ENCODE measurements around the gene ENPP7.

ENPP7 gene

DNA sequence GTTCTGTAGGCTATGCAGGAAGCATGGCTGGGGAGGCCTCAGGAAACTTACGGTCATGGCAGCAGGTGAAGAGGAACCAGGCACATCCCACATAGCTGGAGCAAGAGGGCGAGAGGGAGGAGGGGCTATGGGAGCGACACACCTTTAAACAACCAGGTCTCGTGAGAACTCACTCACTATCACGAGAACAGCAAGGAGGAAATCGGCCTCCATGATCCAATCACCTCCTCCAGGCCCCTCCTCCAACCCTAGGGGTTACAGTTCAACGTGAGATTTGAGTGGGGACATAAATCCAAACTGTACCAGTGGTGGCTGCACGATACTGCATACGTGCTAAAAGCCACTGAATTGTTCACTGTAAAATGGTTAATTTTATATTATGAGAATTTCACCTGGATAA lies 26.1 kb upstream of the ENPP7 start:
- no peak for DNase-seq (ENCODE audit: low read depth)

DNA sequence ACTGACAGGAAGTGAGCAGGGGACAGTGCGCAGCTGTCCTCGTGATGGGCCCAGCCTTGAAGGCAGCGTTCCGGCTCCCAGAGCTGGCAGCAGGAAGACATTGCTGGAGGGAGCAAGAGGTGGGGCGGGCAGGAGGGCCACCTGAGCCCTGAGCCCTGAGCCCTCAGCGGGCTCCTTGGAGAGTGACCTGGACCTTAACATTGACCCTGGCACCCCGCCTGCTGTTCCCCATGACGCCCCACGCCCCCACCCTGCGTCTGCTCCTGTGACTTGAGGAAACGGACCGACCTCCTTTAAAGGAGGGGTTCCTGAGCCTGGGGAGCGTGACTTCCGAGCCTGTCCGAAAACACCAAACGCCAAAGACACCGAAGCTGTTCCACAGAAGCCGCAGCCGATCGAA lies 25.1 kb upstream of the ENPP7 start:
- no peak for DNase-seq (ENCODE audit: low read depth)

DNA sequence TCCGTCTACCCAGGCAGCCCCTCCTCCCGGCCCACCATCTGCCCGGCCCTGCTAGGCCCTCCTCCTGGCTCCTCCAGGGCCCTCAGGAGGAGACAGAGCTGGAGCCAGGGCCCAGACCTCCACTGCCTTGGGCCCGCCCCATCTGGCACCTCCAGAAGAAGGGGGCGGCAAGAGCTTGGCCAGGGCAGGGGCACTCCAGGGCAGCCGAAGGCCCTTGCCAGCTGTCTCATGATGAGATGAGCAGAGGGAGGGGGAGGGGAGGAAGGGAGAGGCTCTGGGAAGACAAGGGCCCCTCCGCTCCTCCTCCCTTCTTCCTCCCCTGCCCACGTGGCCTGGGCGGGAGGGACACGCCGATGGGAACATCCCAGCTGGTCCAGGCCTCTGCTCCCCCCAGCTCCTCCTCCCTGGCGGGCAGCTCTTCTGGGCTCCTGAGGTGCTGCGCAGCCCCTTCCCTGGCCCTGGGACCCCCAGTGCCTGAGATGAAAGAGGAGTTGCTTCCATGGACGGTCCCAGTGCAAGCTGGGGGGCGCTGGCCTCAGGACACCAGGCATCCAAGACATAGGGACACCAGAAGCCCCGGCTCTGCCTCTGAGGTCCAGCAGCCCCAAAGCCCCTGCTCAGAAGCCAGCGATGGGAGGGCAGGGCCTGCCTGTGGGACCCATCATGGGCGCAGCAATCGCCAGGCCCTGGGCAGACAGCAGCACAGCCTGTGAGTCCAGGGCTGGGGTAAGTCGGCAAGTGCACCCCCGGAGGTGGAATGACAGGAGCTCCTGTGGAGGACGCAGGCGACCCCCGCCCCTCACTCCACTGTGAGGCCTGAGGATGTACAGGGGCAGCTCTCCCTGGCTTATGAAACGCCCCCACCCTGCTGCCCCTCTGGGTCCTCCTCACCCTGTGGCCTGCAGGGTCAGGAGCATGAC lies 23.6 kb upstream of the ENPP7 start:
- DNase-seq (ENCODE audit: low read depth), result peak; percentile 10

DNA sequence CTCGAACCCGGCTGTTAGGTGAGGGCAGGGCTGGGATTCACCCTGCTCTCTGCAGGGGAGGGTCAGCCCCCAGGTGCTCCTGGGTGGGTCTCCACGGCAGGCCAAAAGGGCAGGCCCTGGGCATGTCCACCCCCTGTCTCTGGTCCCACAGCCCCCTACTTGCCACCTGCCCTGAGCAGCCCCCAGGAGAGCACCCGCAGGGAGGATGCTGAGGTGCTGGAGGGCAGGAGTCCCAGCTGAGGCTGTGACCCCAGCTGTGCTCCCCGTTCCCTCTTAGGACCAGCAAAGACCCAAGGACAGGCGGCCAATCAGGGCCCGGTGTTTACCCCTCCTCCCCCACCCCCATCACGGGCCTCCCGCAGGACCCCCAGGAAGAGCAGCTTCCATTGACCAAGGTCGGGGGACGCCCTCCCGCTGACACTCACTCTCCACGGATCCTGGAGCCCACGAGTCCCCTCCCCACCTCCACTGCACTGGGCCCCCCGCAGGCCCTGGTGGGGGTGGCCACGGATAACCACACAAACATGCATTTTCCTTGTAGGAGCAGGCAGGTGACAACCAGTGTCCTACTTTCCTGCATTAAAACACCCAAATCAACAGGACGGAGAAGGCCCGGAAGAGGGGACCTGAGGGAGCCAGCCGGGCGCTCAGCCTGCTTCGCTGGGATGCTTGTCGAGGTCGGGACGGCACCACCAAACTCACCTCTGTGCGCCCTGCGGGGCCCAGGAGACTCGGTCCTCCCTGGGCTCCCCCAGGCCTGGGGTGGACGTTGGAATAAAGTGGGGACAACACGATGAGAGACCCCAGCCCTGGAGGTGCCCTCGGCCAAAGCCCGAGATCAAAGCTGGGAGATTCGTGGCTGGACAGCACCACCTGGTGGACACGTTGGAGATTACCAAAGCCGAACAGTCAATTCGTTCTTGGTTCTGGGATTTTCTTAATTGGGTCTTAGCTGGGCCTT lies 22.5 kb upstream of the ENPP7 start:
- peak; percentile 17 for DNase-seq (ENCODE audit: low read depth)

DNA sequence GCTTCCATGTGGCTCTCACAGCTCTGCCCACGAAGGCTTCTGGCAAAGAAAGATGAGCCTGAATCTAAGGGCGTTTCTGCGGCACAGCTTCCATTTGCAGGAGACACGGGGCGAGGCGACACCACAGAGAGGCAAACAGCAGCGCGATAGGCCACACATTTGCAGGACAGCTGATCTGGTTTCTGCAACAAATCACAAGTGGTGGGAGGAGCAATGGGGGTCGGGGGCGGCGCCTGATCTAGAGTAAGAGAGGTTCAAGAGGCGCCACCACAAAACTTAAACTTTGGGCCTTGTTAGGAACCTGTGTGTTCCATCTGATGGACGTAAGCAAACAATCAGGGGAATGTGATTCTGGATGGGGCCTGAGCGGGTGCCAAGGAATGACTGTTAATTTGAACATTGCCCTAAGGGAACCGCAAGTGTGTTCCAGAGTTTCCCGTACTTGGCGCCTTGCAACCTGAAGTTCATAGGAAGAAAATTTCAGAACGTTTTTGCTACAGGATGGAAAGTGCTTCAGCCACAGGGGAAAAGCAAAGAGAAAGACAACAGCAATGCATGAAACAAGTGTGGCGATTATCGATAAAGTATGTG lies 18.9 kb upstream of the ENPP7 start:
- no peak for DNase-seq (ENCODE audit: low read depth)

- DNase-seq (ENCODE audit: low read depth), result no peak
These were observed 17.4 kb upstream of the ENPP7 start for GRCh38 chr17:79713391-79713790.

GRCh38 chr17:79714176-79715097 lies 16.3 kb upstream of the ENPP7 start:
- no peak for DNase-seq (ENCODE audit: low read depth)

DNA sequence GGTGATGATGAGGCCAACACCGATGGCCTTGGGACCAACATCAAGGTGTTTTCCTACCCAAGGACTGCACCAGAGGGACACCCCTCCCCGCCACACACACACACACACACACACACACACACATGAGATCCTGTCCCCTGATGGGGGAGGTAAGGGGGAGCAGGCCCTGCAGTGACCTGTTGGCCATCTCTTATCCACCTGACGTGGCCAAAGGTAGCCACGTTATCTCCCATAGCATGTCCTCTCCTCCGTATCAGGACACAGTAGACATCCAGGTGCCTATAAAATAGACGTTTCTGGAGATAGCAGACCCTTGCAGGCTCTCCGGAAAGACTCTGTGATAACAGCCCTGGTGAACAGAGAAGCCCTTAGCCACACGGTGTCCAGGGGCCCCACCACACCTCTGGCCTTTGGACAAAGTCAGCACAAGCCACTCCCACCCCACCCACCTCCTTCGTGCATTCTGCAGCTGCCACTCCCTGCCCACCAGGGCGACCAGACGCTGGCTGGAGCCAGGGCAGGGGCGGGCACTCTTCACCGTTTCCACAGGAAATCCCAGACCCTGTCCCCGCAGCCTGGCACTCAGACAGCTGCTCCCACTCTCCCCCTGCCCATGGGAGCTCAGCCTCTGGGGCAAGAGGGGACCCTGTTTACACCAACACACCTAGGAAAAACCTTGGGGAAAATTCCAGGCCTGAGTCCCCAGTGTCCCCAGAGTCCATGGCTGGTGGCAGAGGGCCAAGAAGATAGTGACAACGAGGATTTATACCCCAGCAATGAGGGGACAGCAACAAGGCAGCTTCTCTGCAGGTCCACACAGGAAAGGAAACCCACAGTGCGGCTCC lies 15.4 kb upstream of the ENPP7 start:
- no peak for DNase-seq (ENCODE audit: low read depth)

- DNase-seq (ENCODE audit: low read depth), result no peak
These were observed 14.6 kb upstream of the ENPP7 start for GRCh38 chr17:79715943-79716797.

DNA sequence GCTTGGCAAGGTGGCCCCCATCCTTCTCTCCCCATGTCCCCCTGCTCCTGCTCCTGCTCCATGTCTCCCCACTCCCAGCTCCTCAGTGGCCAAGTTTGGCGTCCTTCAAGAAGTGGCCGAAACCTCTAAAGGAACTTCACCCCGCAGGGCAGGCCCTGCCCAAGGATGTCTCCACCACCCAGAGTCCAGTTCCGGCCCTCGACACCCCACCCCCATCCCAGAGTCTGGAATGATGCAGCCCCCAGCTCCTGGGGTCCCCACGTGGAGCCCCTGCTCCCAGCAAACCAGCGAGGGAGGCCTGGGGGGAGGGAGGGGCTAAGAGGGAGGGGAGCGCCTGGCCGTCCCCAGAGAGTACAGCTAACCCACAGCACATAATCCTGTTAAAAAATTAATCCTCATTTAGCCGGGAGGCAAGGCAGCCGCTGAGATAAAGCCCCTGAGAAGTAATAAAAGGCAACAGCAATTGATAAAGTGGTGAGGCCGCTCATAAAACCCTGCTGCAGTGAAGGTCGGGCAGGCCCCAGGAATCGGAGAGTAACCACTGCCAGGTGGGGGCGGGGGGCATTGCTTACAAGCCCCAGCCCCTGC lies 9.9 kb upstream of the ENPP7 start:
- no peak for DNase-seq (ENCODE audit: low read depth)

- no peak for DNase-seq (ENCODE audit: low read depth)
These were observed 8.6 kb upstream of the ENPP7 start for GRCh38 chr17:79721993-79722671.

GRCh38 chr17:79722787-79723186 lies 8.0 kb upstream of the ENPP7 start:
- no peak for DNase-seq (ENCODE audit: low read depth)

GRCh38 chr17:79728169-79728907 lies 2.4 kb upstream of the ENPP7 start:
- peak; percentile 90 for DNase-seq (ENCODE audit: low read depth)

DNA sequence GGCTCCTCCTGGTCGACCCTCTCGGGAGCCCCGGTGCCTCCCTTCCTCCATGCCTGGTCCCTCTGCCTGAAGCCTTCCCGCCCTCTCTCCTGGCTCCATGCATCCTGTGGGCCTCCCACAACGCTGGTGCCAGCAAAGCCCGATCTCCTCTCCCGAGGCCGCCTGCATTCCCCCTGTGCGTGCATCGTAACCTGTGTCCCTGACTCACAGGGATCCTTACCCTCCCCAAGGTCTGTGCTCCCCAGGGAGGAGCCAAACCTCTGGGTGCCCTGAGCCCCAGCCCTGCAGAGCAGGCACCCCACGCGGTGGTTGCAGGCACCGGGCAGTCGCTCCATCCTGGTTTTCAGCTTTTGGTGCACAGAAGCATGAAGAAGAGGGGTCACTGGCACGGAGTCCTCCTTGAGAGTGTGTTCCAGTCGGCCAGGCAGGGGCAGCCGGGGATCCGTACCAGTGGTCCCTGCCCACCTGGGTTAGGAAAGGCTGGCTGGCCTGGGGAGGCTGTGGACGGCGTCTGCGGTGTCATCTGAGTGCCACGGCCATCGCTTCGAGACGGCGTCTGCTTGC lies 1.8 kb upstream of the ENPP7 start:
- DNase-seq (ENCODE audit: low read depth), result no peak

- DNase-seq (ENCODE audit: low read depth), result no peak
These were observed 982 bp upstream of the ENPP7 start for GRCh38 chr17:79729761-79730160.

- no peak for DNase-seq (ENCODE audit: low read depth)
These were observed 340 bp upstream of the ENPP7 start for GRCh38 chr17:79730437-79730768.

DNA sequence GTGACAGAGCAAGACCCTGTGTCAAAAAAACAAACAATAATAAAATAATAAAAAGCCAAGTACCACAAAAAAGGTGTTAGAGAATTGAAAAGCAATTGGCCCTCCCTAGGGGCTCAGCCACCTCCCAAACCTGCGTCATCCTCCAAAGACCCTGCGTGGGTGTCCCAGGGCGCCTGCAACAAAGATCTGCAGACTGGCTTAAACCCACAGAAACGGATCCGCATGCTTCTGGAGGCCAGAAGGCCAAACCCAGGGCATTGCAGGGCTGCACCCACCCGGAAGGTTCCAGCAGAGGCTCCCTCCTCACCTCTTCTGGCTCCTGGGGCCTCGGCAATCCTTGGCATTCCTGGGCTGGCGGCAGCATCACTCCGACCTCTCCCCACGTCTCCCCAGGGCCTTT lies 1.5 kb downstream of the ENPP7 start:
- DNase-seq (ENCODE audit: low read depth), result no peak

All from amniotic epithelial cell (primary cell).